IMR-90 (cell line): ENCODE measurements around the gene CALN1. TPM values are rescaled to one million over a fixed set of nuclear protein-coding genes. Genes with fewer than 3 reads are reported as not detected.

ENCODE experiments used
- ATAC-seq: fragments of 200-7000 bp; cut with Tn5 transposase; 2 replicates; pipeline ENCODE4 v1.9.1; 2020; ENCODE audit warnings: low read depth, mild to moderate bottlenecking, moderate library complexity
- BruUV-seq: library from RNA; stranded (reverse); fragments of 400-500 nt; replicated peaks from 2 replicates; lab custom pipeline; 2021; lab: Mats Ljungman, UMichigan
- CTCF ChIA-PET: fragments of 300-600 bp; formaldehyde crosslinking; extraction: SDS; loops from one replicate; lab custom pipeline; 2021; ENCODE audit warnings: antibody characterized with exemption; lab: Yijun Ruan, JAX
- POLR2A ChIA-PET: fragments of 300-600 bp; sonication (Branson Sonifier 250); formaldehyde crosslinking; loops from one replicate; lab custom pipeline; 2022; ENCODE audit warnings: antibody characterized with exemption; ENCODE audit not compliant: unreplicated experiment; lab: Charles Lee
- DNase-seq: peaks from one replicate; pipeline ENCODE4 v3.0.0; 2013
- H2AFZ ChIP-seq: replicated peaks from 2 replicates; pipeline ENCODE3; 2013; ENCODE audit warnings: low read length, mild to moderate bottlenecking; ENCODE audit not compliant: poor library complexity
- H2AK5ac ChIP-seq: 2 replicates; pipeline ENCODE4 v1.6.1; 2013; ENCODE audit warnings: low read depth, low read length, inconsistent platforms
- H2AK9ac ChIP-seq: replicated peaks from 2 replicates; pipeline ENCODE3; 2013; ENCODE audit warnings: mild to moderate bottlenecking, low read depth, low read length, moderate library complexity; ENCODE audit not compliant: poor library complexity
- H2BK120ac ChIP-seq: 2 replicates; pipeline ENCODE4 v1.6.1; 2013; ENCODE audit warnings: low read depth, low read length, inconsistent platforms
- H2BK15ac ChIP-seq: 3 replicates; pipeline ENCODE4 v1.6.1; 2013; ENCODE audit warnings: low read depth, low read length, inconsistent platforms
- H2BK20ac ChIP-seq: 2 replicates; pipeline ENCODE4 v1.6.1; 2013; ENCODE audit warnings: low read depth, mild to moderate bottlenecking, inconsistent platforms, low read length, moderate library complexity
- H2BK5ac ChIP-seq: 2 replicates; pipeline ENCODE4 v1.6.1; 2013; ENCODE audit warnings: mild to moderate bottlenecking, low read depth, low read length, inconsistent platforms; ENCODE audit not compliant: poor library complexity, severe bottlenecking
- H3K14ac ChIP-seq: replicated peaks from 2 replicates; pipeline ENCODE4 v1.6.1; 2013; ENCODE audit warnings: low read depth, low read length, inconsistent platforms
- H3K18ac ChIP-seq: 2 replicates; pipeline ENCODE4 v1.6.1; 2013; ENCODE audit warnings: low read depth, low read length, control low read depth
- H3K23ac ChIP-seq: 2 replicates; pipeline ENCODE4 v1.6.1; 2013; ENCODE audit warnings: low read depth, low read length, inconsistent platforms
- H3K27ac ChIP-seq: 2 replicates; pipeline ENCODE4 v1.5.1; 2013; ENCODE audit warnings: mild to moderate bottlenecking, control low read depth, low read length; ENCODE audit not compliant: insufficient read depth
- H3K27me3 ChIP-seq: 2 replicates; pipeline ENCODE4 v1.6.1; 2013; ENCODE audit warnings: low read length; ENCODE audit not compliant: control insufficient read depth, insufficient read depth
- H3K36me3 ChIP-seq: 2 replicates; pipeline ENCODE4 v1.6.1; 2013; ENCODE audit warnings: low read length, mixed read lengths; ENCODE audit not compliant: control insufficient read depth, insufficient read depth
- H3K4ac ChIP-seq: 2 replicates; pipeline ENCODE4 v1.6.1; 2013; ENCODE audit warnings: low read depth, low read length, inconsistent platforms
- H3K4me1 ChIP-seq: 2 replicates; pipeline ENCODE4 v1.6.1; 2013; ENCODE audit warnings: low read length, mixed read lengths; ENCODE audit not compliant: control insufficient read depth, insufficient read depth
- H3K4me2 ChIP-seq: 2 replicates; pipeline ENCODE4 v1.6.1; 2013; ENCODE audit warnings: low read depth, mild to moderate bottlenecking, control low read depth, low read length, moderate library complexity
- H3K4me3 ChIP-seq: 2 replicates; pipeline ENCODE4 v1.5.1; 2013; ENCODE audit warnings: low read depth, mild to moderate bottlenecking, control low read depth, low read length, moderate library complexity; ENCODE audit not compliant: insufficient read depth
- H3K56ac ChIP-seq: 2 replicates; pipeline ENCODE4 v1.6.1; 2013; ENCODE audit warnings: low read length, inconsistent platforms; ENCODE audit not compliant: insufficient read depth; ENCODE audit errors: extremely low read depth
- H3K79me1 ChIP-seq, 2 experiments: 2 replicates each; pipeline ENCODE4 v1.6.1; 2013; ENCODE audit warnings: low read length in 2 of 2, inconsistent platforms in 1 of 2, low read depth in 1 of 2
- H3K9ac ChIP-seq: 2 replicates; pipeline ENCODE4 v1.6.1; 2013; ENCODE audit warnings: low read depth, low read length, control low read depth
- H3K9me1 ChIP-seq: 2 replicates; pipeline ENCODE4 v1.6.1; 2013; ENCODE audit warnings: low read length, inconsistent platforms; ENCODE audit not compliant: insufficient read depth
- H3K9me3 ChIP-seq: 2 replicates; pipeline ENCODE4 v1.6.1; 2013; ENCODE audit warnings: low read length; ENCODE audit not compliant: control insufficient read depth, insufficient read depth
- H4K20me1 ChIP-seq: 2 replicates; pipeline ENCODE4 v1.6.1; 2013; ENCODE audit warnings: low read length, inconsistent platforms; ENCODE audit not compliant: insufficient read depth
- H4K5ac ChIP-seq: 2 replicates; pipeline ENCODE4 v1.6.1; 2013; ENCODE audit warnings: mild to moderate bottlenecking, low read depth, low read length, control low read depth
- H4K8ac ChIP-seq, 2 experiments: 2 replicates each; pipeline ENCODE4 v1.6.1; 2013; ENCODE audit warnings: low read depth in 2 of 2, low read length in 2 of 2, control low read depth in 1 of 2, inconsistent platforms in 1 of 2
- H4K91ac ChIP-seq: 2 replicates; pipeline ENCODE4 v1.6.1; 2013; ENCODE audit warnings: low read depth, low read length, inconsistent platforms; ENCODE audit not compliant: insufficient read depth
- CEBPB ChIP-seq: IDR thresholded peaks from 2 replicates; pipeline ENCODE4 v1.6.1; 2012; ENCODE audit warnings: low read depth, low read length, improper control_type of control experiment
- MAZ ChIP-seq: IDR thresholded peaks from 2 replicates; pipeline ENCODE4 v1.6.1; 2012; ENCODE audit warnings: low read depth, mild to moderate bottlenecking, low read length, improper control_type of control experiment, moderate library complexity, borderline replicate concordance
- POLR2A ChIP-seq: IDR thresholded peaks from 2 replicates; pipeline ENCODE4 v1.6.1; 2012; ENCODE audit warnings: mild to moderate bottlenecking, low read depth, low read length
- RAD21 ChIP-seq: IDR thresholded peaks from 2 replicates; pipeline ENCODE4 v1.6.1; 2012; ENCODE audit warnings: low read length, improper control_type of control experiment
- RCOR1 ChIP-seq: IDR thresholded peaks from 2 replicates; pipeline ENCODE4 v1.6.1; 2012; ENCODE audit warnings: mild to moderate bottlenecking, low read length, improper control_type of control experiment; ENCODE audit not compliant: insufficient replicate concordance
- RFX5 ChIP-seq: IDR thresholded peaks from 2 replicates; pipeline ENCODE4 v1.8.0; 2012; ENCODE audit warnings: low read depth, mild to moderate bottlenecking, low read length, moderate library complexity
- WGBS, 2 experiments: methylation state at CpG; one replicate each; pipeline versions ENCODE4 v1.1.5 to v1.1.7; 2013; ENCODE audit warnings: missing lambda C conversion rate in 2 of 2; ENCODE audit not compliant: insufficient read length in 1 of 2; ENCODE audit errors: extremely low coverage in 2 of 2; 5-methylcytosine and 5-hydroxymethylcytosine counted together
- dilution Hi-C: fragments of 300-500 bp; cut with HindIII; formaldehyde crosslinking; loops from one replicate; pipeline ENCODE4 v1.14.3; 2018; ENCODE audit warnings: low sequenced_read_pairs; ENCODE audit not compliant: unreplicated experiment
- in situ Hi-C: fragments of 300-500 bp; cut with MboI; formaldehyde crosslinking; loops from 3 replicates; pipeline ENCODE4 v1.14.3; 2019; ENCODE audit warnings: low sequenced_read_pairs, inconsistent platforms, mixed read lengths
- intact Hi-C: fragments of 100-400 bp; cut with micrococcal nuclease; formaldehyde crosslinking; loops from 2 replicates; pipeline ENCODE4 v1.10.0; 2022
- polyA plus RNA-seq, 3 experiments: library from polyadenylated mRNA; depleted of rRNA; stranded (reverse); fragments of >200 nt; gene quantifications; 2 replicates each; pipeline ENCODE4 v1.2.3, GENCODE V29; 2012; ENCODE audit warnings: low replicate concordance in 1 of 3
- total RNA-seq: library from RNA; depleted of rRNA; stranded (reverse); fragments of >200 nt; gene quantifications from 2 replicates; pipeline ENCODE4 v1.2.3, GENCODE V29; 2012
- TF ChIP-seq, protein P1 (sequence below): fragments of 150-350 bp; IDR thresholded peaks from 2 replicates; pipeline ENCODE4 v1.6.1; 2017; ENCODE audit warnings: mild to moderate bottlenecking, antibody characterized with exemption, low read length, low read depth
- TF ChIP-seq, protein P2 (sequence below): fragments of 150-350 bp; IDR thresholded peaks from 2 replicates; pipeline ENCODE4 v1.6.1; 2016; ENCODE audit warnings: low read depth, mild to moderate bottlenecking, low read length, moderate library complexity, borderline replicate concordance

Gene CALN1
- total and polyA plus RNA-seq, 2 of the 4 experiments (the other 2 are of a cell fraction): not detected

DNA sequence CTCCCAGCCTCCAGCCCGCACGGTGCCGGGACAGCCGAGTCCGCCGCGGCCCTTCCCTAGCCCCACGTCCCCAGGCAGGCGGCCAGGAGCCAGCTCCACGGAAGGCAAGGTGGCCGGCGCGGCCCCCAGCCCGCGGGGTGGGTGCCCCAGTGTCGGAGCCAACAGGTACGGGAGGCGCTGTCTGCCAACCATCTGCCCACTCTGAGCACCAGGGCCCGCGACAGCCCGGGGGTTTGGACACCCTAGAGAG is 75.8 kb downstream of the CALN1 start:
- no peak overlapping the region for H2AK9ac ChIP-seq
- H4K91ac ChIP-seq: no peak overlapping the region
- no peaks in the 10 kb centered on the region for H3K79me1 ChIP-seq
- H2AFZ ChIP-seq: no peak overlapping the region
- H3K4me1 ChIP-seq: no peaks in the 10 kb centered on the region
- no peak overlapping the region for H4K8ac ChIP-seq
- H3K4ac ChIP-seq: no peak overlapping the region
- H2BK15ac ChIP-seq: no peak overlapping the region
- no peak overlapping the region for H2BK20ac ChIP-seq
- in situ Hi-C loops (no loop called here), dilution Hi-C loops (no loop called here), intact Hi-C loops (no loop called here)
- H4K5ac ChIP-seq: no peak overlapping the region
- H2BK5ac ChIP-seq: no peak overlapping the region
- no peaks in the 10 kb centered on the region for H3K36me3 ChIP-seq
- no peak overlapping the region for H3K9ac ChIP-seq
- H3K18ac ChIP-seq: no peak overlapping the region
- H3K27ac ChIP-seq: no peak overlapping the region
- no peak overlapping the region for H3K23ac ChIP-seq
- no TSS peak for BruUV-seq
- no peaks in the 10 kb centered on the region for H3K27me3 ChIP-seq
- H2AK5ac ChIP-seq: no peak overlapping the region
- H2BK120ac ChIP-seq: no peak overlapping the region
- CTCF ChIA-PET: no interaction called here
- no peak overlapping the region for H3K4me3 ChIP-seq
- H3K56ac ChIP-seq: no peak overlapping the region
- no CpG with 5 or more reads among the region's 21 CpGs for WGBS, 2 experiments
- H3K9me3 ChIP-seq: 0 out of 2 replicates have a peak, but pooled peaks cover 9% of the 10 kb centered on the region
- no peak overlapping the region for H3K14ac ChIP-seq
- no peaks in the 10 kb centered on the region for H4K20me1 ChIP-seq
- H3K9me1 ChIP-seq: no peaks in the 10 kb centered on the region
- TF ChIP-seq, protein P1, sequence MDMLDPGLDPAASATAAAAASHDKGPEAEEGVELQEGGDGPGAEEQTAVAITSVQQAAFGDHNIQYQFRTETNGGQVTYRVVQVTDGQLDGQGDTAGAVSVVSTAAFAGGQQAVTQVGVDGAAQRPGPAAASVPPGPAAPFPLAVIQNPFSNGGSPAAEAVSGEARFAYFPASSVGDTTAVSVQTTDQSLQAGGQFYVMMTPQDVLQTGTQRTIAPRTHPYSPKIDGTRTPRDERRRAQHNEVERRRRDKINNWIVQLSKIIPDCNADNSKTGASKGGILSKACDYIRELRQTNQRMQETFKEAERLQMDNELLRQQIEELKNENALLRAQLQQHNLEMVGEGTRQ: no peak
- TF ChIP-seq, protein P2, sequence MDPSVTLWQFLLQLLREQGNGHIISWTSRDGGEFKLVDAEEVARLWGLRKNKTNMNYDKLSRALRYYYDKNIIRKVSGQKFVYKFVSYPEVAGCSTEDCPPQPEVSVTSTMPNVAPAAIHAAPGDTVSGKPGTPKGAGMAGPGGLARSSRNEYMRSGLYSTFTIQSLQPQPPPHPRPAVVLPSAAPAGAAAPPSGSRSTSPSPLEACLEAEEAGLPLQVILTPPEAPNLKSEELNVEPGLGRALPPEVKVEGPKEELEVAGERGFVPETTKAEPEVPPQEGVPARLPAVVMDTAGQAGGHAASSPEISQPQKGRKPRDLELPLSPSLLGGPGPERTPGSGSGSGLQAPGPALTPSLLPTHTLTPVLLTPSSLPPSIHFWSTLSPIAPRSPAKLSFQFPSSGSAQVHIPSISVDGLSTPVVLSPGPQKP: no peak
- no peak for TF ChIP-seq RFX5
- no peak for TF ChIP-seq POLR2A
- TF ChIP-seq RCOR1: no peak
- no peak for TF ChIP-seq CEBPB
- TF ChIP-seq MAZ: no peak
- no peak for TF ChIP-seq RAD21
- H3K4me2 ChIP-seq: no peak overlapping the region
- DNase-seq (no peak), ATAC-seq (no peak)
- POLR2A ChIA-PET: no interaction called here
